SK-N-MC (cell line): Measurements from ENCODE around the gene CEP126.

Experiments used
- DNase-seq: peaks from one replicate; pipeline ENCODE4 v3.0.0-alpha.2; 2011; ENCODE audit warnings: low read depth, low spot score
- H3K27ac ChIP-seq: fragments of 200-600 bp; sonication (generic); 2 replicates; pipeline ENCODE4 v1.5.1; 2016; ENCODE audit warnings: mixed run types
- H3K36me3 ChIP-seq: fragments of 200-600 bp; sonication (generic); 2 replicates; pipeline ENCODE4 v1.6.1; 2017; ENCODE audit warnings: antibody characterized with exemption, low read length, mixed read lengths; ENCODE audit not compliant: insufficient read depth
- H3K4me3 ChIP-seq: fragments of 200-600 bp; sonication (generic); 2 replicates; pipeline ENCODE4 v1.5.1; 2016
- H3K9ac ChIP-seq: fragments of 200-600 bp; sonication (generic); 2 replicates; pipeline ENCODE4 v1.8.0; 2017; ENCODE audit warnings: mixed run types, mixed read lengths; ENCODE audit not compliant: insufficient read length
- H3K9me3 ChIP-seq: fragments of 200-600 bp; sonication (generic); 2 replicates; pipeline ENCODE4 v1.6.1; 2017; ENCODE audit warnings: low read depth, mild to moderate bottlenecking, antibody characterized with exemption, low read length, moderate library complexity, mixed read lengths
- EZH2 ChIP-seq: fragments of 200-600 bp; sonication (generic); IDR thresholded peaks from one replicate; pipeline ENCODE4 v1.6.1; 2017; ENCODE audit warnings: antibody characterized with exemption
- FOXP2 ChIP-seq: optimal IDR thresholded peaks from 2 replicates; pipeline ENCODE3; 2011; ENCODE audit warnings: mild to moderate bottlenecking, moderate library complexity; ENCODE audit not compliant: insufficient read depth; ENCODE audit errors: extremely low read length, control extremely low read depth
- POLR2AphosphoS5 ChIP-seq: IDR thresholded peaks from 2 replicates; pipeline ENCODE4 v1.6.1; 2012; ENCODE audit warnings: mild to moderate bottlenecking, low read depth, low read length, borderline replicate concordance

CEP126 gene, protein sequence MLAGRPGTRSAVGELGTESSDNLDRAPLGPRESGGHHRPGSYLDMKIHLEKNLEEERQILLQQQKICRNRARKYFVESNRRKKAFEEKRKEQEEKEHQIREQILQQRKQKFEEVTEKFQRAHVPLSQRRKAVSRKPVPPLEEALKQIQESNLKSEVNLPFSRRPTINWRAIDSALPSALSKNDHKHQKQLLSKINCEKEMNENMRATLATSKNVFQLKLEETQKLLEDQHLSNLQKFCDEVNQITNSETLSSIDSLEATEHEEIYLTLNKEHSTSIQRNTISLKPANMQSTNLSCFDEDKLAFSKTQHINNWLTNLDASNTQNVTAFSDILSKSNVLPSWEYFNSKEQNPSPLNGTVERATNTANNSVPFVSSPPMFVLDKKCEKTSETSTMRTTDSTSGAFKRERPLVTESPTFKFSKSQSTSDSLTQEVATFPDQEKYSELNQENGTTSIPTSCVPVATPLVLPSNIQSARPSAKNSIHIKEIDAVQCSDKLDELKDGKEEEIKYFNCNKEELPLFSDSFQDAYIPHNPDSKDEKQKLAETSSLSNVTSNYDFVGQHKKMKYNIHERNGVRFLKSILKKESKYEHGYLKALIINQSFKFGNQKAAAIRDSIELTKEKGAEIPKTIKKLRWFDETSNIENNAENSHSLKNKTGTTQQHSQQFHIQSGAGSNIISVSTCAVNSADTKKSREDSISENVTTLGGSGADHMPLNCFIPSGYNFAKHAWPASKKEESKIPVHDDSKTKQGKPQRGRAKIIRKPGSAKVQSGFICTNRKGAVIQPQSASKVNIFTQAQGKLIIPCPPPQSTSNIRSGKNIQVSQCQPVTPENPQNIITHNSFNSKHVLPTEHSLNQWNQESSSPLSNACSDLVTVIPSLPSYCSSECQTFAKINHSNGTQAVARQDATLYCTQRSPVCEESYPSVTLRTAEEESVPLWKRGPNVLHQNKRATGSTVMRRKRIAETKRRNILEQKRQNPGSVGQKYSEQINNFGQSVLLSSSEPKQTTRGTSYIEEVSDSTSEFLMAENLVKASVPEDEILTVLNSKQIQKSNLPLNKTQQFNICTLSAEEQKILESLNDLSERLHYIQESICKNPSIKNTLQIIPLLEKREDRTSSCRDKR

DNA sequence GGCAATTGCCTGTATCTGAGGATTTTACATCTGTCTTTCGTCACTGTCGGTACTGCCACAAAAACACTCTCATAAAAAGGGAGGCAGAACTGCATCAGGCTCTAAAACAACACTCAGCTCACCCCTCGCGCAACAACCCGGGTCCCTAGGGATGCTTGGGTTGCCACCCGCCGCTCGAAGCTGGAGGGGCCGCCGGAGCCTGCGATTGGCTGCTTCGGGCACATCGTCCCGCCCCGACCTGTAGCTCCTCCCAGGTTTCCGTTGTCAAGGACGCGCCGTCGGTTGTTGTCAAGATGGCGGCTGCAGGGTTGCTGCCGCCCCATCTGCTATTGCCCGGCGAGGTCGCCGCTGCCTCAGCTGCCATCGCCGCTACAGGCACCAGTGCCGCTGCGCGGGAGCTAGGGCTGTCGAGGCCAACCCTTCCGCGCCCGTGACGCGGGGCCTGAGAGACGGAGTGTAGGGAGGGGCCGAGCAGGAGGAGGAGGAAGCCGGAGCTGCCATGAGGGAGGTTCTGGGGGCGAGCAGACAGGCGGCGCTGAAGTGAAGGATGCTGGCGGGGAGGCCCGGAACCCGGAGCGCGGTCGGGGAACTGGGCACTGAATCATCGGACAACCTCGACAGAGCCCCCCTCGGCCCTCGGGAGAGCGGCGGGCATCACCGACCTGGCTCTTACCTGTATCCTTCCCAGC is at the start of gene CEP126:
TSS of gene CEP126 (plus strand) at position 273 of the 689 bp plus-strand sequence. CDS start at position 548, 275 bp downstream.
- Histone ChIP-seq H3K9me3 (no peaks in the 10 kb centered on the region), H3K27ac (no peak within 1 kb of the TSS), H3K4me3 (peak within 1 kb of the TSS; percentile 86), H3K36me3 (no peaks in the 10 kb centered on the region), H3K9ac (peak within 1 kb of the TSS; percentile 19)
- peak; percentile 33; the same call in 1 of the 2 replicates for TF ChIP-seq POLR2AphosphoS5
- no peak for TF ChIP-seq EZH2
- peak; percentile 92 for TF ChIP-seq FOXP2
- DNase-seq: peak; percentile 37

DNA sequence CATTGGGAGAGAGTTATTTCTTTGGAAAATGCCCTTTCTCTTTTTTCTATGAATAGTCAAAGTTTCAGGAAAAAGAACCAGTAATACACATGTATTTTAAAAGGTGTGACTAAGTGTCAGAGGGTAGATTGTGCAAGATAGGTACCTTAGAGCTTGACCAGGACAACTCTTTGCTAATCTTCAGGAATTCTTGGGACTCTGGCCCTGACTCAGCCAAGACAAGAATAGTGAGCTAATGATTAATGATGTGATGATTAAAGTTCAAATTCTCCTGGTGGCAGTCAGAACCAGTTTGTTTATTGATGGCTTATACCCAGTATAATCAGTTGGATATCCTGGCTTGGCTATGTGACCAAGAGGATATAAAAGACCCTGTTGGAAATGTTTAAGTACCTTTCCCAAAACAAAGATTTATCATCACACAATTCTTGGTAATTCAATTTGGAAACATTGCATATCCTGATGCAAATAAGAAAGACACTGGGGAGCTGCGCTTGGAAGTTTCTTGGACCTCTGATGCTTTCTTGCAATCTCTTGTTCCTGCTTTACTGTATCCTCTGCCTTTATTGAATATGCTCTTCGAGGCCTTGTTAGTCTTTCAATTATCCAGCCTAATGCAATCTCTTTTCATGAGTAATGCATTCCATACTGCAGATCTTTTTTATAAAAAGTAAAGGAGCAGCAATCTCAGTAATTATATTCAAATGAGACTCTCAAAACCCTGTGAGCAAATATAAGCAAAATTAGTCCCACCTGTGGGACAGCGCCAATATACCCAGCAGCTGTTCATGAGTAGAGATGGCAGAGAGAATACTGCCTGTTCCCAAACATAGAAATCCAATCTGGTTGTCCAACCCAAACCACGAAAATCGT is 48.0 kb upstream of the CEP126 start:
- H3K36me3 ChIP-seq: no peaks in the 10 kb centered on the region
- no peak for TF ChIP-seq EZH2
- TF ChIP-seq FOXP2: no peak
- TF ChIP-seq POLR2AphosphoS5: no peak
- H3K9me3 ChIP-seq: no peaks in the 10 kb centered on the region
- H3K9ac ChIP-seq: no peak overlapping the region
- no peak overlapping the region for H3K27ac ChIP-seq
- no peak for DNase-seq
- no peak overlapping the region for H3K4me3 ChIP-seq

DNA sequence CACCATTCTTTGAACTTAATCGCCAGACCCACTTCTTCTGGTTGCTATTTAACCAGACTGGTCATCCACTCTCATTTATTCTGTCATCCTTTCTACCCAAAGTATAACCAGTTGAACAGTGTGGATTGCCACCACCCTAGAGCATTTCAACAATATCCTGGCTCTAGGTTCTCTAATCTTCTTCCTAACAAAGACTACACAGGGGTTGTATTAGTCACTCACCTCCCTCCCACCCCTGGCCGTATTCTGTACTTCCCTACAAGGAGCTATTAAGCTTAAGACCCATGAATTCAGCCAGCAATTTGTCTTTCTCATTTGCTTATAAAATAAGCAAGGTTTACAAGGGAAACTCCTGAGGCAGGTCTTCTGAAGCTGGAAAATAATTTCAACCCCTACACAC is 46.9 kb upstream of the CEP126 start:
- no peaks in the 10 kb centered on the region for H3K36me3 ChIP-seq
- DNase-seq: no peak
- H3K4me3 ChIP-seq: no peak overlapping the region
- no peaks in the 10 kb centered on the region for H3K9me3 ChIP-seq
- TF ChIP-seq EZH2 (no peak), FOXP2 (no peak), POLR2AphosphoS5 (no peak)
- H3K27ac ChIP-seq: no peak overlapping the region
- H3K9ac ChIP-seq: no peak overlapping the region

DNA sequence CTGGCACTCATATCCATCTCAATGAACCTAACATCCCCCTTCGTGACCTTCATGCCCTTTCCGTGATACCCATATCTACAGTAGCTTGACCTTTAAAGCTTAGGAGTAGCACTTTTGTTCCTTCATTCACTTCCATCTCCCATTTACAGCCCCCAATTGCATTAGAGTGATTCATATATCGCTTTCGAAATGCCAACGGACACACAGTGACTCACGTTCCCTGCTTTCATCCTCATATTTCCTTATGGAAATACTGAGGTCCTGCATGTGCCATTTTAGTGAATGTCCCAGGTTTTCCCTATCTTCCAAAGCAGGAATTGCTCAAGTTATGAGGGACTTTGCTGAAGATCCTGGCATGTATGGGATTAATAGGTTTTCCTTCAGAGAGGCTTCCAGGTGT is 44.3 kb upstream of the CEP126 start:
- DNase-seq: no peak
- no peaks in the 10 kb centered on the region for H3K9me3 ChIP-seq
- H3K27ac ChIP-seq: no peak overlapping the region

DNA sequence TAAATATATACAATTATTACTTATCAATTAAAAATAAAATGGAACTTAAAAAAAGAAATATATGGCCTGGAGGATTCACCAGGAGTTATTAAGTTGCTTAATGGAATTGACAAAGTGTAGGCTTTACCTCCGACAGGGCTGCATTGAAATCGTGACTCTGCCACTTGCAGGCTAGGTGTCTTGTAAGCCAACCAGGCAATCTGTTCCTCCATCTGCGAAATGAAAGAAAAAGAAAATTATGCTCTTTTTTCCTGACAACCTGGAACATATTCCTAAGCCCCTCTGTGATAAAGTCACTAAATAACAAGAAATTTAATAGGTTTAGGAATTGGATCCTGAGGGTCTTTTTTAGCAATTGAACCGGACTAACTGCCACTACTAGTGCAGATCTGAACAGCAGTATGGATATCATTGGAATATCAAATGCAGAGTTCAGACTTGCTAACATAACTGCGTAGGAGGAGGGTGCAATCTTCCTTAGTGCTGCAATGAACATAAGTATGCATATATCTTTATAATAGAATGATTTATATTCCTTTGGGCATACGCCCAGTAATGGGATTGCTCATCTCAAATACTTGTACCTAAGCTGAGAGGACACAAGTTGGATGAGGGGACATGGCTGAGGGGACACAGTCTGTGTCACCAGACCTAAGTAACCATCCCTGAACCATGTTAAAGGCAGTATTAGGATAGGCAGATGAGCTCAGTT is 42.5 kb upstream of the CEP126 start:
- TF ChIP-seq FOXP2 (no peak), EZH2 (no peak), POLR2AphosphoS5 (no peak)
- no peak overlapping the region for H3K4me3 ChIP-seq
- no peak overlapping the region for H3K27ac ChIP-seq
- no peak overlapping the region for H3K9ac ChIP-seq
- H3K36me3 ChIP-seq: no peaks in the 10 kb centered on the region
- no peak for DNase-seq
- no peaks in the 10 kb centered on the region for H3K9me3 ChIP-seq

More for the DNA sequence above, 44.3 kb upstream of the CEP126 start:
- Histone ChIP-seq H3K36me3 (no peaks in the 10 kb centered on the region), H3K4me3 (no peak overlapping the region), H3K9ac (no peak overlapping the region)
- TF ChIP-seq EZH2 (no peak), FOXP2 (no peak), POLR2AphosphoS5 (no peak)

DNA sequence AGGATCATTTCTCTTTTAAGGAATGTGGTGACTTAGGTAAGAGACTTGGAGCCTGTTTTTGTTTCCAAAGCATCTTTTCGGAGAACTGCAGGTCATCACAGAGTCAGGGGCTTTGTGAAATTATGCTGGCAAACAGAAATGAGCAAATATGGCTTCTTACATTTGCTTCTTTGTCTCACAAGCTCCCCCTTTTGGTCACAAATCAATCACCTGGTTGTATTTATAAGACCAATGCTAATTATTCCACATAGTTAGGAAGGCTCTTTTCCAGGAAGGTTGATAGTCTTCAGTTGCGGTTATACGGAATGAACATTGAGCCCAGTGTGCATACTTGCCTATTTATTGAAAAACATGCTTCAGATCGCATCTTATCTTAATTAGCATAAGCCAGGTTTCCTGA is 34.6 kb upstream of the CEP126 start:
- H3K27ac ChIP-seq: no peak overlapping the region
- TF ChIP-seq FOXP2 (no peak), EZH2 (no peak), POLR2AphosphoS5 (no peak)
- no peak overlapping the region for H3K9ac ChIP-seq
- no peaks in the 10 kb centered on the region for H3K36me3 ChIP-seq
- H3K4me3 ChIP-seq: no peak overlapping the region
- peak; percentile 1 for DNase-seq
- H3K9me3 ChIP-seq: no peaks in the 10 kb centered on the region
